ENCODE results near the gene GTPBP4.

The GTPBP4 gene

DNA sequence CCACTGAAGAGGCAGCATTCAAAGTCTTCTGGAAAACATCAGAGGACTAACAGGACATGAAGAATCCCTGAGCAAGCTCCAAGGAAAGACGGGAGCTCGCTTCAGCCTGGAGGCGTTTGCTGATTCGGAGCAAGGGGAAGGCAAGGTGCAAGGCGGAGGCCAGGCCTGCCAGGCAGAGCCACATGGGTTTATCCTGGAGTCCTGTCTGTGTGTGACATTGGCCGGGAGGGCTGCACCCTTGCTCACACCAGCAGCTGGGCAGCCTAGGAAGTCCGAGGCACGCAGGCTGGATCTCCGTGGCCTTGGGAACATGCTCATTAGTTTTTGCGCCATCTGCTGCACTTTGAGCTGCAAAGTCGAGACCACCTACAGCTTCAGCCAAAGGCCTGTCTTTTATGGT, 34.4 kb upstream of the GTPBP4 start:
- H3K36me3 ChIP-seq (ENCODE audit: control insufficient read depth in 5 of 5, insufficient read depth in 5 of 5, low read length in 5 of 5) = no peaks in the 10 kb centered on the region
- no peaks in the 10 kb centered on the region for H3K9me3 ChIP-seq (ENCODE audit: control insufficient read depth in 5 of 5, low read length in 5 of 5)
- no peak overlapping the region for H3K27ac ChIP-seq (ENCODE audit: low read depth, low read length)
- H3K4me3 ChIP-seq (ENCODE audit: low read depth in 1 of 5, low read length in 5 of 5) = no peak overlapping the region
- H3K27me3 ChIP-seq (ENCODE audit: control insufficient read depth in 5 of 5, insufficient read depth in 4 of 5, low read length in 5 of 5) = peaks cover 0 to 8% (median 7%) of the 10 kb centered on the region in 5 donors
- H3K4me1 ChIP-seq (ENCODE audit: control insufficient read depth in 5 of 5, insufficient read depth in 5 of 5, low read length in 5 of 5) = no peaks in the 10 kb centered on the region
- no peak overlapping the region for H3K9ac ChIP-seq (ENCODE audit: low read length in 5 of 5)

DNA sequence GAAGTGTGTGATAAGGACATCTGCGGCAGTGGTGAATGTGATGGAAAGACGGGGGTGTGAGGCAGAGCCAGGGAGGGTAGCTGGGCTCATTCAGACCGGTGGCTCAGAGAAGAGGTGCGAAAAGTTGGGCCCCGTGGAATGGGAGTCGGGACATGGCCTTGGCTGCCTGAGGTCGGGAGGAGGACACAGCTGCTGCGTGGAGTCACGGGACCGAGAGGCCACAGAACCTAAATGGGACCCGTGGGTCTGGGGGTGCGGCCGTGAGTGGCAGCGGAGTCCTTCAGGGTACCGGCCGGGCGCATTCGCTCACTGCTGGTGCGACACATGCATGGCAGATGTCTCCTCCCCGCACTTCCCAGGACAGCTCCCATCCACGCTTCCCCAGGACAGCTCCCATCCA, 33.8 kb upstream of the GTPBP4 start:
- Histone ChIP-seq H3K27ac (ENCODE audit: low read depth, low read length) (no peak overlapping the region), H3K9ac (ENCODE audit: low read length in 5 of 5) (no peak overlapping the region), H3K9me3 (ENCODE audit: control insufficient read depth in 5 of 5, low read length in 5 of 5) (no peaks in the 10 kb centered on the region), H3K27me3 (ENCODE audit: control insufficient read depth in 5 of 5, insufficient read depth in 4 of 5, low read length in 5 of 5) (peaks cover 0 to 8% (median 7%) of the 10 kb centered on the region in 5 donors), H3K4me1 (ENCODE audit: control insufficient read depth in 5 of 5, insufficient read depth in 5 of 5, low read length in 5 of 5) (no peaks in the 10 kb centered on the region), H3K4me3 (ENCODE audit: low read depth in 1 of 5, low read length in 5 of 5) (no peak overlapping the region), H3K36me3 (ENCODE audit: control insufficient read depth in 5 of 5, insufficient read depth in 5 of 5, low read length in 5 of 5) (no peaks in the 10 kb centered on the region)

DNA sequence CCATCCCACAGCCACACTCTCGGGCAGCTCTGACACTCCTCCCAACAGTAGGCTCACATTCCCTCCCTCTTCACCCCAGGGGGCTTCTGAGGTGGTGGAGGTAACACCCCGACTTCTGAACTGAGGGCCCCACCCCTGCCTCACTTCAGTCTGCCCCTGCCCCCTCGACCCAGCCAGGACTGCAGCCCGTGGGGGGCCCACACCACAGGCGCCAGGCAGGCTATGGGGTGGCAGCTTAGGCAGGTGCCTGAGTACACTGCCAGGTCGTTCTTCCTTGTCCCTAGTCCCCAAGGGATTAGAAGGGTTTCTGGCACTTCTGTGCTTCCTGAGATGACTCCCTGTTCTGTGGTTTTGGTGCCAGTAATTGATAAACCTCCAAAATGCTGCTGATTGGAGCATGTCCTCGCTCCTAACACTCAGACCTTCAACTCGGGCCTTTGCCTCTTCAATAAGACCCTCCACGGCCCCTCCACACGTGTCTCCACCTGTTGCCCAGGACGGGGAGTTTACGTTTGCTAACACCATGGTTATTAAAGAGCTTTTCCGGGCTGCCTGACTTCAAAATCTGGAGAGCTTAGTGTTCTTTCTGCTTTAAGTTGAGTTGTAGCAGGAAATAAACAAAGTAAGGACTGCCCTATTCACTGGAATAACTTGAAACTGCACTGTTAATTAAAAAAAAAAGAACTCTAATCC, 33.0 kb upstream of the GTPBP4 start:
- no peak overlapping the region for H3K27ac ChIP-seq (ENCODE audit: low read depth, low read length)

DNA sequence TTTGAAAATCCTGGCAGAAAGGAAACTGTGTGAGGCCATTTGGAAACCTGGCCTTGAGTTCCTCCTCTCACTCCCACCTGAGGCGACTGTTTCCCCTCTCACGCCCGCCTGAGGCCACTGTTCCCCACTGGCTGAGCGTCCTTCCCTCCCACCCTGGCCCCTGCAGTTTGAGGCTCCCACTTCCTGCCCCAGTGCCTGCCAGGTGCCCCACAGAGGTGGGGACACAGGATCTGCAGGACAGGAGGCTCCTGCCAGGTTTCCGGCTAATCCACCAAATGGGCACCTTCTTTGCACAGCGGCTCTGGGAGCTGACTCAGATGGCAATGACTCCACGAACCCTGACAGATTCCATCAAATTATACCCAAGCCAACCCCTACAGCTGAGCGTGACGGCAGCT, 32.4 kb upstream of the GTPBP4 start:
- H3K36me3 ChIP-seq (ENCODE audit: control insufficient read depth in 5 of 5, insufficient read depth in 5 of 5, low read length in 5 of 5) = no peaks in the 10 kb centered on the region
- H3K4me1 ChIP-seq (ENCODE audit: control insufficient read depth in 5 of 5, insufficient read depth in 5 of 5, low read length in 5 of 5) = no peaks in the 10 kb centered on the region
- H3K27me3 ChIP-seq (ENCODE audit: control insufficient read depth in 5 of 5, insufficient read depth in 4 of 5, low read length in 5 of 5) = peaks cover 0 to 8% (median 7%) of the 10 kb centered on the region in 5 donors
- H3K4me3 ChIP-seq (ENCODE audit: low read depth in 1 of 5, low read length in 5 of 5) = no peak overlapping the region
- no peaks in the 10 kb centered on the region for H3K9me3 ChIP-seq (ENCODE audit: control insufficient read depth in 5 of 5, low read length in 5 of 5)
- H3K9ac ChIP-seq (ENCODE audit: low read length in 5 of 5) = no peak overlapping the region
- H3K27ac ChIP-seq (ENCODE audit: low read depth, low read length) = no peak overlapping the region

More for the DNA sequence above, 33.0 kb upstream of the GTPBP4 start:
- no peak overlapping the region for H3K4me3 ChIP-seq (ENCODE audit: low read depth in 1 of 5, low read length in 5 of 5)
- no peaks in the 10 kb centered on the region for H3K4me1 ChIP-seq (ENCODE audit: control insufficient read depth in 5 of 5, insufficient read depth in 5 of 5, low read length in 5 of 5)
- peaks cover 0 to 8% (median 7%) of the 10 kb centered on the region in 5 donors for H3K27me3 ChIP-seq (ENCODE audit: control insufficient read depth in 5 of 5, insufficient read depth in 4 of 5, low read length in 5 of 5)
- H3K9me3 ChIP-seq (ENCODE audit: control insufficient read depth in 5 of 5, low read length in 5 of 5) = no peaks in the 10 kb centered on the region
- no peaks in the 10 kb centered on the region for H3K36me3 ChIP-seq (ENCODE audit: control insufficient read depth in 5 of 5, insufficient read depth in 5 of 5, low read length in 5 of 5)
- H3K9ac ChIP-seq (ENCODE audit: low read length in 5 of 5) = no peak overlapping the region

DNA sequence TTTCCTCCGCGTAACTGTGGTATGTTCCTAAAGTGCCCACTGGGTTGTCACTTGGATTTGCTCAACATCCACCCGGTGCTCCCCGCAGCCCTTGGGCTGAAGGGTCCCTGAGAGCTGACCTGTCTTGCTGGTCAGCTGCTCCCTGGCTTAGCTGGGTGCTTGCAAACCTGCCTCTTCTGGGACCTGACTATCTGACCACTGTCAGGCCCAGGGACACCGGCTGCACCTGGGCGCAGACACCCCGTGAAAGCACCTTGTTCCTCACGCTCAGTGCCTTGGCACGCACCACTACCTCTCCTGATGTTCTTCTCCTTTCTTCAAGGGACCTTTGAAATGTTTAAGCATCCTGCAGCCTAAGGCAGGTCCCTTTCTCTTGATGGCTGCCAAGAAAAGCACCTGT, 30.1 kb upstream of the GTPBP4 start:
- H3K4me3 ChIP-seq (ENCODE audit: low read depth in 1 of 5, low read length in 5 of 5) = no peak overlapping the region
- no peak overlapping the region for H3K27ac ChIP-seq (ENCODE audit: low read depth, low read length)
- no peaks in the 10 kb centered on the region for H3K36me3 ChIP-seq (ENCODE audit: control insufficient read depth in 5 of 5, insufficient read depth in 5 of 5, low read length in 5 of 5)

DNA sequence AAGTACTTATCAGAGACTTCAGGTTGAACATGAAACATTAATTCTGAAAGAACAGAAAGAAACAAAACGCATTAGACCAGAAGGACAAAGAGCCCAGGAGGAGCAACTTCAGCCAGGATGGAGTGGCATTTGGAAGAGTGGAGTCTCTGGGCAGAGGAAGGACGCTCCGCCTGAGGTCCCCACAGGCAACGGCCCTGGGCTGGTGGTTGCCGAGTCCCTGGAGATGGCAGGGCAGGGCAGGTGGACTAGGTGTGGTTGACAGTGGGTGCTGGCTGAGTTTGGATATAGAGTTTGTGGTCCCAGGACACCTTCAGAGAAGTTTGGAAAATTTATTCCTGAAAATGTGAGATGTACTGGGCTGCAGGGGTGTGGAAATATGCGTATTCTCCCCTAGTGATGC, 29.4 kb upstream of the GTPBP4 start:
- no peaks in the 10 kb centered on the region for H3K4me1 ChIP-seq (ENCODE audit: control insufficient read depth in 5 of 5, insufficient read depth in 5 of 5, low read length in 5 of 5)
- no peak overlapping the region for H3K9ac ChIP-seq (ENCODE audit: low read length in 5 of 5)
- H3K27me3 ChIP-seq (ENCODE audit: control insufficient read depth in 5 of 5, insufficient read depth in 4 of 5, low read length in 5 of 5) = peaks cover 0 to 5% (median 3%) of the 10 kb centered on the region in 5 donors
- H3K27ac ChIP-seq (ENCODE audit: low read depth, low read length) = no peak overlapping the region
- no peaks in the 10 kb centered on the region for H3K9me3 ChIP-seq (ENCODE audit: control insufficient read depth in 5 of 5, low read length in 5 of 5)
- H3K4me3 ChIP-seq (ENCODE audit: low read depth in 1 of 5, low read length in 5 of 5) = no peak overlapping the region
- H3K36me3 ChIP-seq (ENCODE audit: control insufficient read depth in 5 of 5, insufficient read depth in 5 of 5, low read length in 5 of 5) = no peaks in the 10 kb centered on the region

More for the DNA sequence above, 30.1 kb upstream of the GTPBP4 start:
- no peaks in the 10 kb centered on the region for H3K4me1 ChIP-seq (ENCODE audit: control insufficient read depth in 5 of 5, insufficient read depth in 5 of 5, low read length in 5 of 5)
- H3K27me3 ChIP-seq (ENCODE audit: control insufficient read depth in 5 of 5, insufficient read depth in 4 of 5, low read length in 5 of 5) = peaks cover 0 to 8% (median 7%) of the 10 kb centered on the region in 5 donors
- H3K9ac ChIP-seq (ENCODE audit: low read length in 5 of 5) = no peak overlapping the region
- no peaks in the 10 kb centered on the region for H3K9me3 ChIP-seq (ENCODE audit: control insufficient read depth in 5 of 5, low read length in 5 of 5)

DNA sequence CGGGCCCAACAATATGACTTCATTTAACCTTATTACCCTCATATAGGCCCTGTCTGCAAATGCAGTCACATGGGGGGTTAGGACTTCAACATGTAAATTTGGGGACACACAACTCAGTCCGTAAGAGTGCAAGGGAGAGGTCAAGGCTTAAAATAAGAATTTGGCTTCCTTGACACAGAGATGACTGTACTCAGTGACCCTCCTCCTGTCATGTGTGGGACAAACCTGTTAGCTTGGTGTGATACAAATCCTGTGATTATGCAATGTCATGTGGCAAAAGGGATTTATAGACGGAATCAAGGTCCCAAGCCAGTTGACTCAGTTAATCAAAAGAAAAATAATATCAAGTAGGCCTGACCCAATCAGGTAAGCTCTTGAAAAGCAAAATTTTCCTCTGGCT, 25.9 kb upstream of the GTPBP4 start:
- no peaks in the 10 kb centered on the region for H3K27me3 ChIP-seq (ENCODE audit: control insufficient read depth in 5 of 5, insufficient read depth in 4 of 5, low read length in 5 of 5)
- H3K36me3 ChIP-seq (ENCODE audit: control insufficient read depth in 5 of 5, insufficient read depth in 5 of 5, low read length in 5 of 5) = no peaks in the 10 kb centered on the region
- H3K4me3 ChIP-seq (ENCODE audit: low read depth in 1 of 5, low read length in 5 of 5) = no peak overlapping the region
- no peaks in the 10 kb centered on the region for H3K4me1 ChIP-seq (ENCODE audit: control insufficient read depth in 5 of 5, insufficient read depth in 5 of 5, low read length in 5 of 5)
- no peak overlapping the region for H3K27ac ChIP-seq (ENCODE audit: low read depth, low read length)
- no peak overlapping the region for H3K9ac ChIP-seq (ENCODE audit: low read length in 5 of 5)
- peaks cover 0 to 3% (median 0%) of the 10 kb centered on the region in 5 donors for H3K9me3 ChIP-seq (ENCODE audit: control insufficient read depth in 5 of 5, low read length in 5 of 5)

DNA sequence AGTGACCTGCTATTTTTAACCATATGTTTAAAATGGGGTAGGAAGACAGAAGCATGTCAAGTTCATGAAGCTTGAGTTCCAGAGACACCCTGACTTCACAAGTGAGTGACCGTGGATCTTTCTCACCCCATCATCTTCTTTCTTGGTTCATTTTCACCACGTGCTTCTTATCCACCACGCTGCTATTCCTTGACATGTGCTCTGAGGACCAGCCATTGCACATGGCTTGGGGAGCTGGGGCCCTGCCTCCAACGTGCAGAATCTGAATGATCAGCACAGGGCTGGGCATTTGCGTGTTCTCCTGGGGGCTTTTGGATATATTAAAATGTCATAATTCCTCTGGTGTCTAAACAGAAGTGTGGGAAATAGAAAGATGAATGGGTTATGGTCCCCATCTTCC, 25.0 kb upstream of the GTPBP4 start:
- H3K27ac ChIP-seq (ENCODE audit: low read depth, low read length) = no peak overlapping the region
- H3K9me3 ChIP-seq (ENCODE audit: control insufficient read depth in 5 of 5, low read length in 5 of 5) = peaks cover 0 to 3% (median 0%) of the 10 kb centered on the region in 5 donors
- no peaks in the 10 kb centered on the region for H3K36me3 ChIP-seq (ENCODE audit: control insufficient read depth in 5 of 5, insufficient read depth in 5 of 5, low read length in 5 of 5)
- H3K4me1 ChIP-seq (ENCODE audit: control insufficient read depth in 5 of 5, insufficient read depth in 5 of 5, low read length in 5 of 5) = no peaks in the 10 kb centered on the region
- H3K9ac ChIP-seq (ENCODE audit: low read length in 5 of 5) = no peak overlapping the region
- no peaks in the 10 kb centered on the region for H3K27me3 ChIP-seq (ENCODE audit: control insufficient read depth in 5 of 5, insufficient read depth in 4 of 5, low read length in 5 of 5)
- H3K4me3 ChIP-seq (ENCODE audit: low read depth in 1 of 5, low read length in 5 of 5) = no peak overlapping the region

DNA sequence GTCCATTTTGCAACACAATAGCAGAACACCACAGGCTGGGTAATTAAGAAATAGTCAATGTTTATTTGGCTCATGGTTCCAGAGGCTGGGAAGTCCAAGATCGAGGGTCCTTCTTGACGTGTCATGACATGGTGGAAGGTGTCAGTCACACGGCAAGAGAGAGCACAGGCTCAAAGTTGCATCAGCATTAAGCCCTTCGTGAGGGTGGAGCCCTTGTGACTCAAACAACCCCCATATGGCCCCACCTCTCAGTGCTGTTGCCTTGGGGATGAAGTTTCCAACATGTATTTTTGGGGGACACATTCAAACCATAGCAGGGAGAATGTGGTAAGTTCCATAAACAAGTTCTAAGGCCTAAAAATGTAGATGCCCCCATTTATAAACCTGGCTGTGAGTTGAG, 24.6 kb upstream of the GTPBP4 start:
- H3K27me3 ChIP-seq (ENCODE audit: control insufficient read depth in 5 of 5, insufficient read depth in 4 of 5, low read length in 5 of 5) = no peaks in the 10 kb centered on the region
- no peak overlapping the region for H3K9ac ChIP-seq (ENCODE audit: low read length in 5 of 5)
- peaks cover 0 to 3% (median 0%) of the 10 kb centered on the region in 5 donors for H3K9me3 ChIP-seq (ENCODE audit: control insufficient read depth in 5 of 5, low read length in 5 of 5)
- H3K4me1 ChIP-seq (ENCODE audit: control insufficient read depth in 5 of 5, insufficient read depth in 5 of 5, low read length in 5 of 5) = peaks cover 0 to 2% (median 0%) of the 10 kb centered on the region in 5 donors
- H3K4me3 ChIP-seq (ENCODE audit: low read depth in 1 of 5, low read length in 5 of 5) = no peak overlapping the region
- no peaks in the 10 kb centered on the region for H3K36me3 ChIP-seq (ENCODE audit: control insufficient read depth in 5 of 5, insufficient read depth in 5 of 5, low read length in 5 of 5)
- no peak overlapping the region for H3K27ac ChIP-seq (ENCODE audit: low read depth, low read length)

DNA sequence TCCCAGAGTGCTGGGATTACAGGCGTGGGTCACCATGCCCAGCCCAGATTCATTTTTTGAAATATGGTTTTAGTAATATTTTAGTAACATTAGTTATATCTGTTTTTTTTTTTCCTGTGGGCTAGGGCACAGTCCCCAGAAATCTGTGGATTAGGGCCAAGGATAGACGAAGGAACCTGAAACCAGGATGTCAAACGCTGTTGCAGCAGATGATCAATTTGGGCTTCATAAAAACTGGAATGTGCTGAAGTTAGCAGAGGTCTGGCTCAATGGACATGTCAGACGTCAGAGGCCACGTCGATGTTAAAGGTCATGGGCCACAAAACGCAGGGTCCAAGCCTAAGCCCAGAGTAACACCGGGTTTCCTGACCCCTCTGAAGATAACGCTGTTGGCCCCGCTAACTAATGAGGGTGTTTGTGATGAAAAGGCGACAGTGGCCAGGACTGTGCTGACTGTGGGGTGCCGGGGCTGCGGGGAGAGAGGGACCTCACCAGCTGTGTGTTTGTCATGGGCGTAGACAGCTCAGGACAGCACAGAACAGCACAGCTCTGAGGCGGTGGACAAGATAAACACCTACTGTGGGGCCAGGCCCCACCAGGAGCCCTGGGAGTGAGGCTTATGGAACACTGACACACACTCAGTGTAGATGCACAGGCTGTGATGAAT, 23.8 kb upstream of the GTPBP4 start:
- Histone ChIP-seq H3K27me3 (ENCODE audit: control insufficient read depth in 5 of 5, insufficient read depth in 4 of 5, low read length in 5 of 5) (no peaks in the 10 kb centered on the region), H3K9me3 (ENCODE audit: control insufficient read depth in 5 of 5, low read length in 5 of 5) (peaks cover 0 to 3% (median 0%) of the 10 kb centered on the region in 5 donors), H3K36me3 (ENCODE audit: control insufficient read depth in 5 of 5, insufficient read depth in 5 of 5, low read length in 5 of 5) (no peaks in the 10 kb centered on the region), H3K4me1 (ENCODE audit: control insufficient read depth in 5 of 5, insufficient read depth in 5 of 5, low read length in 5 of 5) (peaks cover 0 to 7% (median 0%) of the 10 kb centered on the region in 5 donors), H3K9ac (ENCODE audit: low read length in 5 of 5) (no peak overlapping the region), H3K27ac (ENCODE audit: low read depth, low read length) (no peak overlapping the region), H3K4me3 (ENCODE audit: low read depth in 1 of 5, low read length in 5 of 5) (no peak overlapping the region)

Data from subcutaneous abdominal adipose tissue (tissue), 5 donors.